Adrenal gland (tissue), 5 donors: ENCODE measurements around the gene NDUFAF2.

ENCODE experiments used
- CTCF ChIP-seq, 6 experiments: fragments of 450-650 bp in 4 of 6; fragments of 200-600 bp in 2 of 6; sonication (generic) in 1 of 6; IDR thresholded peaks; 1 replicate in 5 of 6; 2 replicates in 1 of 6; pipeline versions ENCODE4 v1.5.1 to v1.8.0; 2016 to 2021; ENCODE audit warnings: antibody characterized with exemption in 6 of 6, mild to moderate bottlenecking in 2 of 6, moderate library complexity in 1 of 6
- POLR2A ChIP-seq, 2 donors: fragments of 450-650 bp; IDR thresholded peaks; one replicate each; pipeline ENCODE4 v1.6.1; 2017; ENCODE audit warnings: antibody characterized with exemption in 2 of 2, mild to moderate bottlenecking in 2 of 2, moderate library complexity in 1 of 2
- donor health status: DM: no; HTN: no; CAD: no.

- TF ChIP-seq CTCF (IDR thresholded peaks at IDR 0.05) (no peak), POLR2A (IDR thresholded peaks at IDR 0.05) (no peak)
These were observed 218.0 kb downstream of the NDUFAF2 start for GRCh38 chr5:61162832-61163567.
